Right lobe of liver (tissue), 4 donors: ENCODE measurements around the gene PGM3.

ENCODE experiments used
- CTCF ChIP-seq, 4 donors: fragments of 200-600 bp in 3 of 4; fragments of 450-650 bp in 1 of 4; IDR thresholded peaks; one replicate each; pipeline versions ENCODE4 v1.5.1 to v1.8.0; 2016 to 2022; ENCODE audit warnings: antibody characterized with exemption in 4 of 4, mild to moderate bottlenecking in 2 of 4
- POLR2A ChIP-seq: fragments of 450-650 bp; IDR thresholded peaks from one replicate; pipeline ENCODE4 v1.6.1; 2017; ENCODE audit warnings: antibody characterized with exemption, mild to moderate bottlenecking
- donor health status: DM: no; HTN: no; CAD: no.
- donor health status: DM: no; HTN: no; CAD: no.
- donor health status: DM: no; HTN: yes; CAD: no.

- TF ChIP-seq CTCF (IDR thresholded peaks at IDR 0.05) (no peak), POLR2A (no peak)
Observed at GRCh38 chr6:83180426-83180950, 12.6 kb downstream of the PGM3 start.
